GM20000 (cell line): Measurements from ENCODE around the gene SEMA3C.

ENCODE experiments used
- DNase-seq: peaks from one replicate; pipeline ENCODE4 v3.0.0; 2012; ENCODE audit warnings: low spot score
- TF ChIP-seq, protein P1 (sequence below): IDR thresholded peaks from 2 replicates; pipeline ENCODE4 v1.5.1; 2012; ENCODE audit warnings: mild to moderate bottlenecking, control low read depth; ENCODE audit errors: extremely low read depth, missing control alignments

Gene SEMA3C

DNA sequence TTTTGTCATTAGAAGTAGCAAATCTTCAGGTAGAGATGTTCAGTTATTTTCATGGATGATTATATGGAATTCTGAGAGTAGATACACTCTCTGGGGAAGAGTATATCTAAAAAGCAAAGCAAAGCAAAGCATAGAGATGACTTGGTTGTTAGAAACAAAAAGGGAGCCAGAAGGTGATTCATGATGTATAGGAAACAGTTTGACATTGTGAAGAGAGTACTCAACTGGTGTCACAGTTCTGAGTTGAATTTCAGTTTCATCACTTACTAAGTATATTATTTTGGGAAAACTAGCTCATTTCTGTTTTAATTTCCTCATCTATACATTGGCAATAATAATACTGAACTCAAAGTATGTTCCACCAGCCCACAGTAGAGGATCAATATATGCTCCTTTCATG is 86.8 kb downstream of the SEMA3C start:
- no peak for DNase-seq
- TF ChIP-seq, protein P1, sequence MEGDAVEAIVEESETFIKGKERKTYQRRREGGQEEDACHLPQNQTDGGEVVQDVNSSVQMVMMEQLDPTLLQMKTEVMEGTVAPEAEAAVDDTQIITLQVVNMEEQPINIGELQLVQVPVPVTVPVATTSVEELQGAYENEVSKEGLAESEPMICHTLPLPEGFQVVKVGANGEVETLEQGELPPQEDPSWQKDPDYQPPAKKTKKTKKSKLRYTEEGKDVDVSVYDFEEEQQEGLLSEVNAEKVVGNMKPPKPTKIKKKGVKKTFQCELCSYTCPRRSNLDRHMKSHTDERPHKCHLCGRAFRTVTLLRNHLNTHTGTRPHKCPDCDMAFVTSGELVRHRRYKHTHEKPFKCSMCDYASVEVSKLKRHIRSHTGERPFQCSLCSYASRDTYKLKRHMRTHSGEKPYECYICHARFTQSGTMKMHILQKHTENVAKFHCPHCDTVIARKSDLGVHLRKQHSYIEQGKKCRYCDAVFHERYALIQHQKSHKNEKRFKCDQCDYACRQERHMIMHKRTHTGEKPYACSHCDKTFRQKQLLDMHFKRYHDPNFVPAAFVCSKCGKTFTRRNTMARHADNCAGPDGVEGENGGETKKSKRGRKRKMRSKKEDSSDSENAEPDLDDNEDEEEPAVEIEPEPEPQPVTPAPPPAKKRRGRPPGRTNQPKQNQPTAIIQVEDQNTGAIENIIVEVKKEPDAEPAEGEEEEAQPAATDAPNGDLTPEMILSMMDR: no peak

- TF ChIP-seq, protein P1: no peak
- DNase-seq: no peak
Measured at GRCh38 chr7:80830584-80831285, 88.1 kb downstream of the SEMA3C start.

DNA sequence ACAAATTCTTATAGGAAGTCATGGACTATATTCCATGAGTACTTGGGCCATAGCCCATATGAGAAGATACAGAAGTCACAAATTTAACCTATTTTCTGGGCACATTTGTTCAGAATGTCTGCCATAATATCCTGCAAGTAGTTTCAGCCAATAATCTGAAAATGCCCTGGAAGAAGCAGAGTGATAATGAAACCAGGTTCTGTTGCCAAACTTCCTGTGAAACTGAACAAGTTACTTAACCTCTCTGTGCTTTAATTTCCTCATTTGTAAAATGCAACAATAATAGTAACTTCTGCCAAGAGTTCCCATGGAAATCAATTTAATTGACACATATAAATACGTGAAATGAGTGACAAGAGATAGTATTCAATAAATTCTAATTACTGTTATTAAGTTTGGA is 88.8 kb downstream of the SEMA3C start:
- TF ChIP-seq, protein P1: no peak
- no peak for DNase-seq

GRCh38 chr7:80829527-80829926 is 89.3 kb downstream of the SEMA3C start:
- no peak for DNase-seq
- TF ChIP-seq, protein P1: no peak

DNA sequence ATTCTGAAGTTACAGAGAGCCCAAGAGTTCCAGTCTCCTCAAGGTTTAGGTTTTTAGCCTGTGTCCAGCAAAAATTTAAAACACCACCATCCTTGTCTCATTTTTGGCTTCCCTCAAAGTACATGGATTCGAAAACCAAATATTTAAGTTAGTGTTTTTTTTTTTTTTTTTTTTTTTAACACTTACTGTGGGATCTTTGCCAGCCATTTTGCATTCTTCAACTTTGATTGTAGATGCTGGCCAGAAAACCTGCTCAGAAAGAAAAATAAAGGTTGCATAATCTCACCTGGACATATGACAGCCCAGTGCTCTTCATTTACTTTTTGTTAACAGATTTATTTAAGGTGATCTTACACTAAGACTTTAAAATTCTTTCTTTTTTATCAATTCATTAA is 91.6 kb downstream of the SEMA3C start:
- no peak for DNase-seq
- TF ChIP-seq, protein P1: no peak

GRCh38 chr7:80826520-80827238 is 92.2 kb downstream of the SEMA3C start:
- DNase-seq: no peak
- TF ChIP-seq, protein P1: no peak

- DNase-seq: no peak
- TF ChIP-seq, protein P1: no peak
Measured at GRCh38 chr7:80825499-80825898, 93.4 kb downstream of the SEMA3C start.
